Lower lobe of right lung (tissue), 2 donors: ENCODE measurements around the gene RAD52. TPM values are rescaled to one million over a fixed set of nuclear protein-coding genes. Genes with fewer than 3 reads are reported as not detected.

Experiments used
- ATAC-seq, 2 donors: fragments of 200-7000 bp; cut with Tn5 transposase; one replicate each; pipeline ENCODE4 v1.9.1; 2020 to 2022; ENCODE audit warnings: mild to moderate bottlenecking in 2 of 2, moderate library complexity in 2 of 2
- DNase-seq: peaks from one replicate; pipeline ENCODE4 v3.0.0-alpha.2; 2020
- H3K27ac ChIP-seq: fragments of 200-600 bp; one replicate; pipeline ENCODE4 v1.8.0; 2022
- H3K27me3 ChIP-seq: fragments of 200-600 bp; one replicate; pipeline ENCODE4 v1.8.0; 2022; ENCODE audit warnings: low read depth
- H3K36me3 ChIP-seq: fragments of 200-600 bp; one replicate; pipeline ENCODE4 v1.8.0; 2022; ENCODE audit warnings: mild to moderate bottlenecking
- H3K4me1 ChIP-seq: fragments of 200-600 bp; one replicate; pipeline ENCODE4 v1.8.0; 2022
- H3K4me3 ChIP-seq: fragments of 200-600 bp; one replicate; pipeline ENCODE4 v1.8.0; 2022; ENCODE audit warnings: mild to moderate bottlenecking
- H3K9me3 ChIP-seq: fragments of 200-600 bp; one replicate; pipeline ENCODE4 v1.8.0; 2022
- intact Hi-C: fragments of 100-400 bp; cut with DNase I; formaldehyde crosslinking; loops from one replicate; pipeline ENCODE4 v1.11.0; 2022
- total RNA-seq: library from RNA; stranded (reverse); fragmentation: NEBNext Ultra II Directional; extraction: Animal tissue kit (Norgen Biotek cat#: 25700); gene quantifications from one replicate; pipeline ENCODE4 v1.2.1, GENCODE V29; 2021
- TF ChIP-seq, protein P1 (sequence below): fragments of 200-600 bp; IDR thresholded peaks from one replicate; pipeline ENCODE4 v1.8.0; 2022; ENCODE audit warnings: antibody characterized with exemption, mild to moderate bottlenecking
- donor health status: DM: no; HTN: yes; CAD: no; lungs with severe emphysema.

The RAD52 gene
- total RNA-seq, 1 donor from 2014 or later: 12.2 TPM

DNA sequence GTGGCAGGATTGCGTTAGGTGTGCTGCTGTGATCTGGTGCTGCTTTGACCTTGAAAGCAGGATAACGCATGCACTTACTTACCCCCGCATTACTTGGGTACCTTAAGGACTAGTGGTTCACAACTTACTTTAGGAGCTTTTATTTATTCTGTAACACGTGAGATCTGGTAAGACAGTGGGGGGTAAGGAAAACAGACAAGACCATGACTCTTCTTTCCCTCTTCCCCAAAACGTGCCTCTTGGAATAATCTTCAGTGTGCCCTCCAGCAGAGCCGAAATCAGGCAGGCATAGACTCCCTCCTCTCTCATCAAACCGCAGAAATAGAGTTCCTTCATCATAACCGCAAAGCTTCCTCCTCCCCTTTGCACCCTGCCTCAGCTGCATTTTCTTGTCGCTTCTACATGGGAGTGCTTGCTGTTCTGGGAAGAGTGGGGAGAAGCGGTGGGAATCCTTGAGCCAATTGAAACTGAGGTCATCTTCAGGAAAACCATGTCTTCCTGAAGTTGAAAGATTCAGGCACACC, 43.4 kb downstream of the RAD52 start:
- no peak overlapping the region for H3K4me3 ChIP-seq
- DNase-seq (no peak), ATAC-seq (no peak)
- no peak overlapping the region for H3K27ac ChIP-seq
- no peaks in the 10 kb centered on the region for H3K27me3 ChIP-seq
- TF ChIP-seq, protein P1, sequence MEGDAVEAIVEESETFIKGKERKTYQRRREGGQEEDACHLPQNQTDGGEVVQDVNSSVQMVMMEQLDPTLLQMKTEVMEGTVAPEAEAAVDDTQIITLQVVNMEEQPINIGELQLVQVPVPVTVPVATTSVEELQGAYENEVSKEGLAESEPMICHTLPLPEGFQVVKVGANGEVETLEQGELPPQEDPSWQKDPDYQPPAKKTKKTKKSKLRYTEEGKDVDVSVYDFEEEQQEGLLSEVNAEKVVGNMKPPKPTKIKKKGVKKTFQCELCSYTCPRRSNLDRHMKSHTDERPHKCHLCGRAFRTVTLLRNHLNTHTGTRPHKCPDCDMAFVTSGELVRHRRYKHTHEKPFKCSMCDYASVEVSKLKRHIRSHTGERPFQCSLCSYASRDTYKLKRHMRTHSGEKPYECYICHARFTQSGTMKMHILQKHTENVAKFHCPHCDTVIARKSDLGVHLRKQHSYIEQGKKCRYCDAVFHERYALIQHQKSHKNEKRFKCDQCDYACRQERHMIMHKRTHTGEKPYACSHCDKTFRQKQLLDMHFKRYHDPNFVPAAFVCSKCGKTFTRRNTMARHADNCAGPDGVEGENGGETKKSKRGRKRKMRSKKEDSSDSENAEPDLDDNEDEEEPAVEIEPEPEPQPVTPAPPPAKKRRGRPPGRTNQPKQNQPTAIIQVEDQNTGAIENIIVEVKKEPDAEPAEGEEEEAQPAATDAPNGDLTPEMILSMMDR: no peak
- intact Hi-C loops: no loop called here
- H3K36me3 ChIP-seq: peaks cover 99% of the 10 kb centered on the region
- no peaks in the 10 kb centered on the region for H3K9me3 ChIP-seq
- peaks cover 6% of the 10 kb centered on the region for H3K4me1 ChIP-seq

DNA sequence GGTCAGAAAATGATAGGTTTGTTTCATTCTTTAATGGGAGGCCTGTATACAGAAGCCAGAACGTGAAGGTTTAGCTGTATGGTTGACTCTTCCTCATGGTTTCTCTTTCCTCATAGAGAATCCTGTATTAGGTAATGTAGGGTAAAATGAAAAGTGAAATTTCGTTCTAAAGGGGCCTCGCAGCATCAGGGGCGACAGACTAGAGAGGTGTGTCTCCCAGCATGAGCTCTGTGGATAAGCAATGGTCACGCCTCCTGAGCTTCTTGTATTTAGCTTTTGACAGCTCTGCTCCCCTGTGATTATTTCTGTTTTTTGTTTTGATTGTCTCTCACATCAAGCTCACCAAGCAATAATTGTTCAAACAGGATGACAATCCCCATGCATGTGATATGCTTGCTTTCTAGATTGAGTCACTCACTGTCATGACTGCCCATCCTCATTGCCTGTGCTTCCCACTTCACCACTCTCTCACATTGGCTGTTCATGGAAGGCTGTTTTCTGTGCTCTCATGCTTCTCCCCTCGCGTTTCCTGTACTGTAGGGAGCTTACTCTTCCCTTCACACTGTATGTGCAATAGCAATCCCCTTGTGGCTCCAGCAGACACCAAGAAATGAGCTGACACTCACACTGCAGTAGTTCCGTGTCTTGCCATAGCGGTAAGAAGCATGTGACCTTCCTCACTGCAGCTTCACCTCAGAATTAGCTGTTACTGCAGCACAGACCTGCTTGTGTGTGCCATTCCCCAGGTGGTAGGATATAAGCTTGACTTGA, 44.0 kb downstream of the RAD52 start:
- TF ChIP-seq, protein P1: no peak
- Histone ChIP-seq H3K4me1 (no peaks in the 10 kb centered on the region), H3K4me3 (no peak overlapping the region), H3K36me3 (peaks cover 99% of the 10 kb centered on the region), H3K27ac (no peak overlapping the region), H3K27me3 (no peaks in the 10 kb centered on the region), H3K9me3 (no peaks in the 10 kb centered on the region)
- no peak for DNase-seq
- peak in 1 of 2 donors; percentile 51 for ATAC-seq
- intact Hi-C loops: no loop called here

DNA sequence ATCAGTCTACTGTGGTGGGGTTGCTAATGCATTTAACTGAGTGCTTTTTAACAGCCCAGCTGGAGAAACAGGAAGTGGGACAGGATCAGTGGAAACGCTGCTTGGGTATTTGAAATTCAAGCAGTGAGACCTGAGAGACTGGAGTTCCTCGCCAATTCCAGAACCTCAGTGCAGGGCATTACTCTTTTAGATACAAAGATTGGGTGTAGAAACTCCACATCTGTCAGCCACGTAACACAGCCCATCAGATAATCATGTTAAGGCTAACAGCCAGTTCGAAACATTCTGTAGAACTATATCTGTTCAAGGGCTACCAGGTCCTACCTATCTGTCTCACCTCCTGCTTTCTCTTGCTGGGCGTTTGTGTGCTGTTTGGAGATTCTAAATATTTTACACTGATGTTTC, 45.5 kb downstream of the RAD52 start:
- DNase-seq (no peak), ATAC-seq (no peak)
- H3K9me3 ChIP-seq: no peaks in the 10 kb centered on the region
- H3K4me1 ChIP-seq: no peaks in the 10 kb centered on the region
- H3K27ac ChIP-seq: no peak overlapping the region
- H3K36me3 ChIP-seq: peaks cover 100% of the 10 kb centered on the region
- no peaks in the 10 kb centered on the region for H3K27me3 ChIP-seq
- H3K4me3 ChIP-seq: no peak overlapping the region
- TF ChIP-seq, protein P1: no peak
- intact Hi-C loops: no loop called here

DNA sequence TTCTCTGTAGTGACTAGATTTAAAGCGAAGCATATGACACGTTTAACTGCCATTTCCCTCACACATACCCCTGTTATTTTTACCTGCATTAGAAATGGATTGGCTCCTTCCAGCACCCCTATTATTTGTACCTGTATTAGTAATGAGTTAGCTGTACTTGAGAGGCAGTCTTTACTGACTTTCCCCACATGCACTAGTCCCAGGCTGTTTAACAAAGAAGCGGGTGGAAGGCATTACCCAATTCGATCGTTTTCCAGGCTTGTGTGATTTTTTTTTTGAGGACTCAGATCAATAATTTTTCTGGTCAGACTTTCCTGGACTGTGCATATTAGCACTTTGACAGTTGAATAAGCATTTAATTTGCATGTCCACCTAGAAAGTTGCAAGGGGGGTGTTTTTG, 46.4 kb downstream of the RAD52 start:
- TF ChIP-seq, protein P1: no peak
- intact Hi-C loops: no loop called here
- ATAC-seq (no peak), DNase-seq (no peak)
- H3K27ac ChIP-seq: no peak overlapping the region
- H3K4me1 ChIP-seq: no peaks in the 10 kb centered on the region
- H3K4me3 ChIP-seq: no peak overlapping the region
- H3K9me3 ChIP-seq: no peaks in the 10 kb centered on the region
- no peaks in the 10 kb centered on the region for H3K27me3 ChIP-seq
- H3K36me3 ChIP-seq: peaks cover 100% of the 10 kb centered on the region

DNA sequence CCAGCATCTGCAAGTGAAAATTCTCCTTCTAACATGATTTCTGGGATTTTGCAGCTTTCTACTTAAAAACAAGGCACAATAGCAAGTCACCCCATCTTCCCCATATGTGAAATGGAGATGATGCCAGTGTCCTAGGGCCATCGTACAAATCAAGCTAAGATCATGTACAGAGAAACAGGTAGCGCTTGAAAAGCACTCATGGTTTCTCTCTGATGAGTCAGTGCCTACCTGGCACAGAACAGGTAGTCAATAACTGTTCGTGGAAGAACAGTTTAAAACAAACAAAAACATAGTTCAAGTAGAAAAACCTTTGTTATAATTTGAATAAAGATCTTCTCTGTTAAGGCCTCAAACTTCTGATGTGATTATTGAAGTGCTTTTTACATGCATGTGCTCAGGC, 46.9 kb downstream of the RAD52 start:
- H3K4me1 ChIP-seq: no peaks in the 10 kb centered on the region
- H3K4me3 ChIP-seq: no peak overlapping the region
- TF ChIP-seq, protein P1: no peak
- intact Hi-C loops: no loop called here
- no peak overlapping the region for H3K27ac ChIP-seq
- ATAC-seq: no peak
- no peak for DNase-seq
- peaks cover 100% of the 10 kb centered on the region for H3K36me3 ChIP-seq
- no peaks in the 10 kb centered on the region for H3K9me3 ChIP-seq
- no peaks in the 10 kb centered on the region for H3K27me3 ChIP-seq
